Fibroblast of lung (primary cell): ENCODE measurements around the gene SIPA1L3.

Source experiments
- CTCF ChIP-seq, 2 donors: IDR thresholded peaks in 1 of 2; conservative IDR thresholded peaks in 1 of 2; 1 replicate in 1 of 2; 2 replicates in 1 of 2; pipeline ENCODE4 v1.5.1; 2011 to 2012; ENCODE audit warnings: low read length in 2 of 2, control low read depth in 1 of 2, inconsistent platforms in 1 of 2, low read depth in 1 of 2, mild to moderate bottlenecking in 1 of 2
- EZH2 ChIP-seq: IDR thresholded peaks from 2 replicates; pipeline ENCODE4 v1.5.1; 2012; ENCODE audit warnings: low read length, control low read depth, mild to moderate bottlenecking; ENCODE audit errors: missing control alignments

DNA sequence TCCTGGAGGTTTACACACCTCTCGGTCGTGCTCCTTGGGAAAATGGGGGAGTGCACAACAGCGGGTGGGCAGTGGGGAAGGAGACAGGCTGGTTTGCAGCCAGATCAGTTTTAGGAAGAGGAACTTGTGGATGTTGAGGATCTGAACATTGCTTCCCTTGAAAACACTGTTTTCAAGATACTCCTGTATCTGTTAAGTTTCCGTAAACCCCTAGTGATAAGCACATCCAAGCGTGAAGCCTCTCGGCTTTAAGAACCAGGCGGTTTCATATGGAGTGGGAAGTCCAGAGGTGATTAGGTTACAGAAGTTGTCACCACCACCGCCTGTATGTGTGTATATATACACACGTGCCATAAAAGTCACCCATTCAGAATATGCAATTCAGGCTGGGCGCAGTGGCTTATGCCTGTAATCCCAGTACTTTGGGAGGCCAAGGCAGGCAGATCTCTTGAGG is 47.4 kb downstream of the SIPA1L3 start:
- TF ChIP-seq CTCF (conservative IDR thresholded peaks at IDR 0.05 in 1 of 2, IDR thresholded peaks at IDR 0.05 in 1 of 2; ENCODE audit: low read depth in 1 of 2, low read length in 2 of 2): no peak
- TF ChIP-seq EZH2: no peak
